Liver (tissue), 9 donors: Measurements from ENCODE around the gene AXIN1. TPM values are rescaled to one million over a fixed set of nuclear protein-coding genes. Genes with fewer than 3 reads are reported as not detected.

Source experiments
- DNase-seq: peaks from one replicate; pipeline ENCODE4 v3.0.0-alpha.2; 2017; ENCODE audit warnings: low spot score
- H3K27ac ChIP-seq, 2 donors: one replicate each; pipeline ENCODE4 v1.7.0; 2013; ENCODE audit warnings: inconsistent platforms in 2 of 2, low read length in 2 of 2, control low read depth in 1 of 2, low read depth in 1 of 2, mild to moderate bottlenecking in 1 of 2
- H3K27me3 ChIP-seq, 4 donors: one replicate each; pipeline versions ENCODE4 v1.6.1 to v1.7.0; 2013; ENCODE audit warnings: low read length in 3 of 4, inconsistent platforms in 1 of 4, mild to moderate bottlenecking in 1 of 4, moderate library complexity in 1 of 4; ENCODE audit not compliant: control insufficient read depth in 4 of 4, insufficient read depth in 4 of 4
- H3K36me3 ChIP-seq, 4 donors: one replicate each; pipeline versions ENCODE4 v1.6.1 to v1.7.0; 2013; ENCODE audit warnings: low read length in 3 of 4, mild to moderate bottlenecking in 3 of 4, low read depth in 1 of 4, moderate library complexity in 1 of 4; ENCODE audit not compliant: control insufficient read depth in 4 of 4, insufficient read depth in 3 of 4
- H3K4me1 ChIP-seq, 4 donors: one replicate each; pipeline versions ENCODE4 v1.6.1 to v1.7.0; 2013; ENCODE audit warnings: low read length in 3 of 4, mild to moderate bottlenecking in 3 of 4, moderate library complexity in 1 of 4; ENCODE audit not compliant: control insufficient read depth in 4 of 4, insufficient read depth in 4 of 4
- H3K4me3 ChIP-seq, 3 donors: one replicate each; pipeline versions ENCODE4 v1.6.1 to v1.7.0; 2013; ENCODE audit warnings: low read length in 3 of 3, control low read depth in 1 of 3, low read depth in 1 of 3, mild to moderate bottlenecking in 1 of 3
- H3K9ac ChIP-seq, 2 donors: one replicate each; pipeline ENCODE4 v1.7.0; 2013; ENCODE audit warnings: low read length in 2 of 2, mild to moderate bottlenecking in 2 of 2, moderate library complexity in 2 of 2, control low read depth in 1 of 2, low read depth in 1 of 2
- H3K9me3 ChIP-seq, 4 donors: one replicate each; pipeline versions ENCODE4 v1.6.1 to v1.7.0; 2013; ENCODE audit warnings: low read length in 3 of 4; ENCODE audit not compliant: control insufficient read depth in 4 of 4
- CTCF ChIP-seq: fragments of 150-350 bp; IDR thresholded peaks from 2 replicates; pipeline ENCODE4 v1.5.1; 2017; ENCODE audit warnings: improper control_type of control experiment, low read depth, low read length; ENCODE audit not compliant: missing input control
- EGR1 ChIP-seq, 2 donors: IDR thresholded peaks; 2 replicates each; pipeline ENCODE4 v1.6.1; 2016 to 2018; ENCODE audit warnings: antibody characterized with exemption in 2 of 2, low read depth in 2 of 2
- FOXA1 ChIP-seq: IDR thresholded peaks from 2 replicates; pipeline ENCODE4 v1.6.1; 2016; ENCODE audit warnings: antibody characterized with exemption
- FOXA2 ChIP-seq: IDR thresholded peaks from 2 replicates; pipeline ENCODE4 v1.6.1; 2016; ENCODE audit warnings: antibody characterized with exemption
- GABPA ChIP-seq, 2 donors: IDR thresholded peaks in 1 of 2; conservative IDR thresholded peaks in 1 of 2; 2 replicates each; pipeline ENCODE4 v1.6.1; 2016; ENCODE audit warnings: antibody characterized with exemption in 2 of 2, mild to moderate bottlenecking in 1 of 2, moderate library complexity in 1 of 2
- HNF4A ChIP-seq, 2 donors: conservative IDR thresholded peaks; 2 replicates each; pipeline ENCODE4 v1.6.1; 2016; ENCODE audit warnings: antibody characterized with exemption in 2 of 2, mild to moderate bottlenecking in 2 of 2
- HNF4G ChIP-seq: IDR thresholded peaks from 2 replicates; pipeline ENCODE4 v1.6.1; 2016; ENCODE audit warnings: antibody characterized with exemption
- JUND ChIP-seq, 2 donors: IDR thresholded peaks; 2 replicates each; pipeline ENCODE4 v1.6.1; 2016; ENCODE audit warnings: antibody characterized with exemption in 2 of 2
- MAX ChIP-seq: IDR thresholded peaks from 2 replicates; pipeline ENCODE4 v1.6.1; 2016; ENCODE audit warnings: antibody characterized with exemption
- NR2F2 ChIP-seq: IDR thresholded peaks from 2 replicates; pipeline ENCODE4 v1.6.1; 2016; ENCODE audit warnings: antibody characterized with exemption
- RAD21 ChIP-seq, 2 donors: IDR thresholded peaks; 2 replicates each; pipeline ENCODE4 v1.6.1; 2016; ENCODE audit warnings: antibody characterized with exemption in 2 of 2, mild to moderate bottlenecking in 2 of 2
- REST ChIP-seq: IDR thresholded peaks from 2 replicates; pipeline ENCODE4 v1.6.1; 2016; ENCODE audit warnings: antibody characterized with exemption, mild to moderate bottlenecking
- RXRA ChIP-seq, 2 donors: IDR thresholded peaks; 2 replicates each; pipeline ENCODE4 v1.6.1; 2017 to 2018; ENCODE audit warnings: antibody characterized with exemption in 2 of 2, mild to moderate bottlenecking in 1 of 2
- SP1 ChIP-seq: IDR thresholded peaks from 2 replicates; pipeline ENCODE4 v1.6.1; 2018; ENCODE audit warnings: antibody characterized with exemption, mild to moderate bottlenecking
- TAF1 ChIP-seq: conservative IDR thresholded peaks from 2 replicates; pipeline ENCODE4 v1.6.1; 2016; ENCODE audit warnings: antibody characterized with exemption, mild to moderate bottlenecking
- YY1 ChIP-seq: IDR thresholded peaks from 2 replicates; pipeline ENCODE4 v1.6.1; 2016; ENCODE audit warnings: antibody characterized with exemption, mild to moderate bottlenecking
- ZBTB33 ChIP-seq: IDR thresholded peaks from 2 replicates; pipeline ENCODE4 v1.6.1; 2016; ENCODE audit warnings: antibody characterized with exemption
- WGBS: extraction: QIAGEN DNeasy Blood & Tissue Kit; methylation state at CpG from one replicate; pipeline ENCODE4 v1.1.7; 2013; 5-methylcytosine and 5-hydroxymethylcytosine counted together
- polyA plus RNA-seq, 2 donors: library from polyadenylated mRNA; stranded (reverse) in 1 of 2; unstranded in 1 of 2; fragments of 200-250 nt in 1 of 2; fragments of >200 nt in 1 of 2; fragmentation: Nextera tagmentation in 1 of 2; extraction: Ambion mirVana in 1 of 2; gene quantifications; one replicate each; pipeline versions ENCODE4 v1.2.1 to v1.2.3, GENCODE V29; 2013 to 2015
- total RNA-seq, 2 donors: library from RNA; depleted of rRNA; stranded (reverse); fragments of >200 nt; gene quantifications; one replicate each; pipeline ENCODE4 v1.2.3, GENCODE V29; 2014
- TF ChIP-seq, protein P1 (sequence below): IDR thresholded peaks from 2 replicates; pipeline ENCODE4 v1.6.1; 2016; ENCODE audit warnings: antibody characterized with exemption
- donor health status: healthy.
- donor health status: healthy.
- donor health status: healthy.
- donor health status: healthy.
- donor health status: healthy.

AXIN1 gene
- total and polyA plus RNA-seq, 4 donors = 2.0 to 10.3 (median 7.9) TPM

GRCh38 chr16:316741-317464 lies 35.6 kb downstream of the AXIN1 start:
- no peak overlapping the region for H3K9ac ChIP-seq
- no peak for DNase-seq
- no peaks in the 10 kb centered on the region for H3K27me3 ChIP-seq
- H3K36me3 ChIP-seq = peaks cover 0 to 28% (median 8%) of the 10 kb centered on the region in 4 donors
- no peaks in the 10 kb centered on the region for H3K9me3 ChIP-seq
- 97% methylated on average over 19 of the region's 19 CpGs for WGBS
- TF ChIP-seq JUND (IDR thresholded peaks at IDR 0.05) (no peak), RXRA (IDR thresholded peaks at IDR 0.05) (no peak), RAD21 (IDR thresholded peaks at IDR 0.05) (no peak), GABPA (IDR thresholded peaks at IDR 0.05 in 1 of 2, conservative IDR thresholded peaks at IDR 0.05 in 1 of 2) (no peak), TAF1 (no peak), EGR1 (IDR thresholded peaks at IDR 0.05; ENCODE audit: low read depth in 2 of 2) (no peak), FOXA2 (no peak), HNF4G (no peak), HNF4A (conservative IDR thresholded peaks at IDR 0.05) (no peak), CTCF (no peak), SP1 (no peak), REST (no peak), ZBTB33 (no peak), YY1 (no peak), MAX (no peak), FOXA1 (no peak), NR2F2 (no peak)
- TF ChIP-seq, protein P1, sequence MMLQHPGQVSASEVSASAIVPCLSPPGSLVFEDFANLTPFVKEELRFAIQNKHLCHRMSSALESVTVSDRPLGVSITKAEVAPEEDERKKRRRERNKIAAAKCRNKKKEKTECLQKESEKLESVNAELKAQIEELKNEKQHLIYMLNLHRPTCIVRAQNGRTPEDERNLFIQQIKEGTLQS = no peak
- H3K27ac ChIP-seq = no peak overlapping the region
- H3K4me3 ChIP-seq = no peak overlapping the region
- H3K4me1 ChIP-seq = no peaks in the 10 kb centered on the region
